ENCODE data around the gene AKR1D1.

AKR1D1 gene

DNA sequence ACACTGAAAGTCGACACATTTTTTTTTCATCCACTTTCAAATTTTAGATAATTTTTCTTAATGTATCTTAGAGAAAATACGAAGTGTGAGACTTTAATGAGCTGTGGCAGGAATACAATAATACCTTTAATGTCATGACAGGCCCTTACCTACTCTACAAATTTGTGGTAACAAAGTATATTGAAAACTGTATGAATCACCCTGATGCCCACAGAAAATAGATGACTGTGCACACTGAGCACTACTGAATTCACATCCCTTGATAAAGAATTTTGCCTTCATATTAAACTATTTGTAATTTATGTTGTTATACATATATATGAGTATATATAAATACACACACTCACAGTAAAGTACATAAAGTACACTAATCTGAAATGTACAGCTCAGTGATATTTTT is 51.7 kb downstream of the AKR1D1 start:
- no peak overlapping the region for H2BK5ac ChIP-seq (ENCODE audit: low read length)
- no peak overlapping the region for H3K4me3 ChIP-seq (ENCODE audit: low read length in 2 of 2)
- H2AK5ac ChIP-seq (ENCODE audit: low read depth, low read length), result no peak overlapping the region
- WGBS, 2 donors (ENCODE audit: extremely low coverage in 2 of 2, insufficient read length in 2 of 2, insufficient replicate concordance in 1 of 2), result no CpG with 5 or more reads among the region's 2 CpGs
- H4K8ac ChIP-seq (ENCODE audit: low read depth, low read length), result no peak overlapping the region
- no peak overlapping the region for H3K27ac ChIP-seq (replicated peaks; ENCODE audit: low read length)
- no peak overlapping the region for H2BK12ac ChIP-seq (ENCODE audit: low read length)
- H3K36me3 ChIP-seq (replicated peaks in 1 of 2; ENCODE audit: control insufficient read depth in 2 of 2, insufficient read depth in 2 of 2, low read length in 2 of 2), result no peaks in the 10 kb centered on the region
- no peak overlapping the region for H2BK120ac ChIP-seq (ENCODE audit: low read depth, low read length)
- H2AFZ ChIP-seq (ENCODE audit: low read length), result no peak overlapping the region
- H3K4ac ChIP-seq (ENCODE audit: low read length), result no peak overlapping the region
- no peak overlapping the region for H3K23ac ChIP-seq (ENCODE audit: low read depth, low read length, poor library complexity)
- no peak for DNase-seq (ENCODE audit: low spot score)
- H3K4me2 ChIP-seq (ENCODE audit: insufficient read depth, low read length, poor library complexity, severe bottlenecking), result no peak overlapping the region
- no peak overlapping the region for H3K9ac ChIP-seq (ENCODE audit: low read depth, low read length, poor library complexity)
- H2BK15ac ChIP-seq (ENCODE audit: low read length), result no peak overlapping the region
- H3K79me1 ChIP-seq (ENCODE audit: low read depth, low read length), result no peaks in the 10 kb centered on the region
- peaks cover 0 to under 1% of the 10 kb centered on the region in 2 donors for H3K9me3 ChIP-seq (replicated peaks in 1 of 2; ENCODE audit: control insufficient read depth in 2 of 2, insufficient read depth in 1 of 2, low read depth in 1 of 2, low read length in 2 of 2)
- H3K4me1 ChIP-seq (ENCODE audit: control insufficient read depth in 2 of 2, insufficient read depth in 1 of 2, low read depth in 1 of 2, low read length in 2 of 2), result no peaks in the 10 kb centered on the region
- H3K14ac ChIP-seq (ENCODE audit: low read length), result no peak overlapping the region
- H4K91ac ChIP-seq (ENCODE audit: low read depth, low read length, poor library complexity), result no peak overlapping the region
- no peak overlapping the region for H3K18ac ChIP-seq (ENCODE audit: low read length)
- no peaks in the 10 kb centered on the region for H3K27me3 ChIP-seq (ENCODE audit: control insufficient read depth in 3 of 3, insufficient read depth in 3 of 3, low read depth in 1 of 3, low read length in 3 of 3)

- Histone ChIP-seq H4K91ac (ENCODE audit: low read depth, low read length, poor library complexity) (no peak overlapping the region), H2BK15ac (ENCODE audit: low read length) (no peak overlapping the region), H3K4ac (ENCODE audit: low read length) (no peak overlapping the region), H3K4me3 (ENCODE audit: low read length in 2 of 2) (no peak overlapping the region), H3K9ac (ENCODE audit: low read depth, low read length, poor library complexity) (no peak overlapping the region), H3K27ac (replicated peaks; ENCODE audit: low read length) (no peak overlapping the region), H3K4me1 (ENCODE audit: control insufficient read depth in 2 of 2, insufficient read depth in 1 of 2, low read depth in 1 of 2, low read length in 2 of 2) (no peaks in the 10 kb centered on the region), H3K18ac (ENCODE audit: low read length) (no peak overlapping the region), H2AFZ (ENCODE audit: low read length) (no peak overlapping the region), H3K36me3 (replicated peaks in 1 of 2; ENCODE audit: control insufficient read depth in 2 of 2, insufficient read depth in 2 of 2, low read length in 2 of 2) (no peaks in the 10 kb centered on the region), H4K8ac (ENCODE audit: low read depth, low read length) (no peak overlapping the region), H3K27me3 (ENCODE audit: control insufficient read depth in 3 of 3, insufficient read depth in 3 of 3, low read depth in 1 of 3, low read length in 3 of 3) (no peaks in the 10 kb centered on the region), H3K14ac (ENCODE audit: low read length) (no peak overlapping the region), H2BK5ac (ENCODE audit: low read length) (no peak overlapping the region), H3K4me2 (ENCODE audit: insufficient read depth, low read length, poor library complexity, severe bottlenecking) (no peak overlapping the region), H3K79me1 (ENCODE audit: low read depth, low read length) (no peaks in the 10 kb centered on the region), H3K9me3 (replicated peaks in 1 of 2; ENCODE audit: control insufficient read depth in 2 of 2, insufficient read depth in 1 of 2, low read depth in 1 of 2, low read length in 2 of 2) (no peaks in the 10 kb centered on the region), H2AK5ac (ENCODE audit: low read depth, low read length) (no peak overlapping the region), H3K23ac (ENCODE audit: low read depth, low read length, poor library complexity) (no peak overlapping the region), H2BK12ac (ENCODE audit: low read length) (no peak overlapping the region), H2BK120ac (ENCODE audit: low read depth, low read length) (no peak overlapping the region)
- no CpG with 5 or more reads among the region's 3 CpGs for WGBS, 2 donors (ENCODE audit: extremely low coverage in 2 of 2, insufficient read length in 2 of 2, insufficient replicate concordance in 1 of 2)
- DNase-seq (ENCODE audit: low spot score), result no peak
These were observed 53.4 kb downstream of the AKR1D1 start for GRCh38 chr7:138129551-138130165.

DNA sequence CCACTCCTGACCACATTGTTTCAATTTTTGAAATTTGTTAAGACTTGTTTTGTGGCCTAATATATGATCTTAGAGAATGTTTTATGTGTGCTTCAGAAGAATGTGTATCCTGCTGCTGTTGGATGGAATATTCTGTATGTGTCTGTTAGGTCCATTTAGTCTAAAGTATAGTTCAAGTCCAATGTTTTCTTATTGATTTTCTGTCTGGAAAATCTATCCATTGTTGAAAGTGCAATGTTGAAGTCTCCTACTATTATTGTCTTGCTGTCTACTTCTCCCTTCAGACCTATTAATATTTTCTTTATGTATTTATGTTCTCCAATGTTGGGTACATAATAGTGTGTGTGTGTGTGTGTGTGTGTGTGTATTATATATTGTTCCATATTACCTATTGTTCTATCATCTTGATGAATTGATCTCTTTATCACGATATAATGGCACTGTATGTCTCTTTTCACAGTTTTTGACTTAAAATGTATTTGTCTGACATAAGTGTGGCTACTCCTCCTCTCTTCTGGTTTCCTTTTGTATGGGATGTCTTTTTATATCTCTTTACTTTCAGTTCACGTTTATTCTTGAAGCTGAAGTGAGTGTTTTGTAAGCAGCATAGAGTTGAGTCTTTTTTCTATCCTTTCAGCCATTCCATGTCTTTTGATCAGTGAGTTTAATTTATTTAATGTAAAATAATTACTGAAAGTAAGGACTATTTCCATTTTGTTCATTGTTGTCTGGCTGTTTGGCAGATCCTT is 61.3 kb downstream of the AKR1D1 start:
- H2BK12ac ChIP-seq (ENCODE audit: low read length), result no peak overlapping the region
- no CpG with 5 or more reads among the region's 2 CpGs for WGBS, 2 donors (ENCODE audit: extremely low coverage in 2 of 2, insufficient read length in 2 of 2, insufficient replicate concordance in 1 of 2)
- H4K8ac ChIP-seq (ENCODE audit: low read depth, low read length), result no peak overlapping the region
- no peak overlapping the region for H2BK15ac ChIP-seq (ENCODE audit: low read length)
- no peak for DNase-seq (ENCODE audit: low spot score)
- H3K4me1 ChIP-seq (ENCODE audit: control insufficient read depth in 2 of 2, insufficient read depth in 1 of 2, low read depth in 1 of 2, low read length in 2 of 2), result peaks cover 0 to 2% of the 10 kb centered on the region in 2 donors
- H3K9me3 ChIP-seq (replicated peaks in 1 of 2; ENCODE audit: control insufficient read depth in 2 of 2, insufficient read depth in 1 of 2, low read depth in 1 of 2, low read length in 2 of 2), result peaks cover 0 to 3% of the 10 kb centered on the region in 2 donors
- peak overlapping the region; percentile 13 for H2AFZ ChIP-seq (ENCODE audit: low read length)
- H3K36me3 ChIP-seq (replicated peaks in 1 of 2; ENCODE audit: control insufficient read depth in 2 of 2, insufficient read depth in 2 of 2, low read length in 2 of 2), result no peaks in the 10 kb centered on the region
- H3K27ac ChIP-seq (replicated peaks; ENCODE audit: low read length), result no peak overlapping the region
- H2BK120ac ChIP-seq (ENCODE audit: low read depth, low read length), result no peak overlapping the region
- H3K4me3 ChIP-seq (ENCODE audit: low read length in 2 of 2), result no peak overlapping the region
- H3K79me1 ChIP-seq (ENCODE audit: low read depth, low read length), result no peaks in the 10 kb centered on the region
- no peak overlapping the region for H3K14ac ChIP-seq (ENCODE audit: low read length)
- no peak overlapping the region for H2BK5ac ChIP-seq (ENCODE audit: low read length)
- H3K4me2 ChIP-seq (ENCODE audit: insufficient read depth, low read length, poor library complexity, severe bottlenecking), result no peak overlapping the region
- no peak overlapping the region for H4K91ac ChIP-seq (ENCODE audit: low read depth, low read length, poor library complexity)
- no peak overlapping the region for H3K23ac ChIP-seq (ENCODE audit: low read depth, low read length, poor library complexity)
- no peak overlapping the region for H3K4ac ChIP-seq (ENCODE audit: low read length)
- no peak overlapping the region for H3K9ac ChIP-seq (ENCODE audit: low read depth, low read length, poor library complexity)
- H3K27me3 ChIP-seq (ENCODE audit: control insufficient read depth in 3 of 3, insufficient read depth in 3 of 3, low read depth in 1 of 3, low read length in 3 of 3), result no peaks in the 10 kb centered on the region
- no peak overlapping the region for H2AK5ac ChIP-seq (ENCODE audit: low read depth, low read length)
- H3K18ac ChIP-seq (ENCODE audit: low read length), result no peak overlapping the region

DNA sequence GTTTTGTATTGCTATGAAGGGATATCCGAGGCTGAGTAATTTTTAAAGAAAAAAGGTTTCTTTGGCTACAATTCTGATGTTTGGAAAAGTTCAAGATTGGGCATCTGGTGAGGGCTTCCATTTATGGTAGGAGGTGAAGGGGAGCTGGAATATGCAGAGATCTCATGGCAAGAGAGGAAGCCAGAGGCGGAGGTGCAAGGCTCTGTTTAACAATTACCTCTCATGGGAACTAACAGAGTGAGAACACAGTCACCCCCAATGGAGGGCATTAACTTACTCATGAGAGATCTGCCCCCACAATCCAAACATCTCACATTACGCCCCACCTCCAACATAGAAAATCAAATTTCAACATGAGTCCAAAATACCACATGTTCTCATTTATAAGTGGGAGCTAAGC is 62.0 kb downstream of the AKR1D1 start:
- Histone ChIP-seq H3K4me1 (ENCODE audit: control insufficient read depth in 2 of 2, insufficient read depth in 1 of 2, low read depth in 1 of 2, low read length in 2 of 2) (peaks cover 0 to 2% of the 10 kb centered on the region in 2 donors), H3K4ac (ENCODE audit: low read length) (no peak overlapping the region), H3K27ac (replicated peaks; ENCODE audit: low read length) (no peak overlapping the region), H3K14ac (ENCODE audit: low read length) (no peak overlapping the region), H3K36me3 (replicated peaks in 1 of 2; ENCODE audit: control insufficient read depth in 2 of 2, insufficient read depth in 2 of 2, low read length in 2 of 2) (no peaks in the 10 kb centered on the region), H2BK5ac (ENCODE audit: low read length) (no peak overlapping the region), H2BK120ac (ENCODE audit: low read depth, low read length) (no peak overlapping the region), H2AK5ac (ENCODE audit: low read depth, low read length) (no peak overlapping the region), H3K23ac (ENCODE audit: low read depth, low read length, poor library complexity) (no peak overlapping the region), H3K9ac (ENCODE audit: low read depth, low read length, poor library complexity) (no peak overlapping the region), H3K18ac (ENCODE audit: low read length) (no peak overlapping the region), H3K4me2 (ENCODE audit: insufficient read depth, low read length, poor library complexity, severe bottlenecking) (no peak overlapping the region), H2BK12ac (ENCODE audit: low read length) (no peak overlapping the region), H3K79me1 (ENCODE audit: low read depth, low read length) (no peaks in the 10 kb centered on the region), H2BK15ac (ENCODE audit: low read length) (no peak overlapping the region), H4K8ac (ENCODE audit: low read depth, low read length) (no peak overlapping the region), H3K4me3 (ENCODE audit: low read length in 2 of 2) (no peak overlapping the region), H3K9me3 (replicated peaks in 1 of 2; ENCODE audit: control insufficient read depth in 2 of 2, insufficient read depth in 1 of 2, low read depth in 1 of 2, low read length in 2 of 2) (peaks cover 0 to 3% of the 10 kb centered on the region in 2 donors), H3K27me3 (ENCODE audit: control insufficient read depth in 3 of 3, insufficient read depth in 3 of 3, low read depth in 1 of 3, low read length in 3 of 3) (no peaks in the 10 kb centered on the region), H4K91ac (ENCODE audit: low read depth, low read length, poor library complexity) (no peak overlapping the region), H2AFZ (ENCODE audit: low read length) (peak overlapping the region; percentile 13)
- 100% methylated on average over 1 of the region's 3 CpGs; no CpG with 5 or more reads in 1 of the 2 donors for WGBS, 2 donors (ENCODE audit: extremely low coverage in 2 of 2, insufficient read length in 2 of 2, insufficient replicate concordance in 1 of 2)
- DNase-seq (ENCODE audit: low spot score), result no peak
